Tibial nerve (tissue), 3 donors: ENCODE results near the gene COL6A5.
"Not testable (repeated sequence)": the region's sequence is repeated elsewhere in the genome, so short reads cannot be mapped to it uniquely, and the experiment has no call there.

Source experiments
- POLR2A ChIP-seq, 2 donors: fragments of 450-650 bp; IDR thresholded peaks; one replicate each; pipeline ENCODE4 v1.6.1; 2017; ENCODE audit warnings: antibody characterized with exemption in 2 of 2, mild to moderate bottlenecking in 2 of 2, moderate library complexity in 2 of 2
- TF ChIP-seq, protein P1 (sequence below), 5 experiments: fragments of 200-600 bp in 3 of 5; fragments of 450-650 bp in 2 of 5; sonication (generic) in 3 of 5; IDR thresholded peaks; one replicate each; pipeline ENCODE4 v1.5.1; 2016 to 2019; ENCODE audit warnings: antibody characterized with exemption in 5 of 5, mild to moderate bottlenecking in 3 of 5, moderate library complexity in 2 of 5

DNA sequence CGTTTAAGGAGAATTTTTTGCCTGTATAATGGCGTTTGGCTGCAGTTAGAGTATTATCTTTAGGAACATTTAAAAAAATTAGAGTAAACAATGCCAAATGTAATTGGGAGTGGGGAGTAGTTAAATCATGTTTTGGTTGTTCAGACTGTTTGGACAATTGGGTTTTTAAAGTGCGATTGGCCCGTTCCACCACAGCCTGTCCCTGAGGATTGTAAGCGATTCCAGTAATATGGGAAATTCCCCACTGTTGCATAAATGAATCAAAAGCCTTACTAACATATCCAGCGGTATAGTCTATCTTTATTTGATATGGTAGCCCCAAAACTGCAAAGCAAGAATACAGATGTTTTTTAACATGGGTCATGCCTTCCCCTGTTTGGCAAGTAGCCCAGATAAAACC is 101.4 kb downstream of the COL6A5 start:
- not testable (repeated sequence) for TF ChIP-seq POLR2A (IDR thresholded peaks at IDR 0.05)
- TF ChIP-seq, protein P1, sequence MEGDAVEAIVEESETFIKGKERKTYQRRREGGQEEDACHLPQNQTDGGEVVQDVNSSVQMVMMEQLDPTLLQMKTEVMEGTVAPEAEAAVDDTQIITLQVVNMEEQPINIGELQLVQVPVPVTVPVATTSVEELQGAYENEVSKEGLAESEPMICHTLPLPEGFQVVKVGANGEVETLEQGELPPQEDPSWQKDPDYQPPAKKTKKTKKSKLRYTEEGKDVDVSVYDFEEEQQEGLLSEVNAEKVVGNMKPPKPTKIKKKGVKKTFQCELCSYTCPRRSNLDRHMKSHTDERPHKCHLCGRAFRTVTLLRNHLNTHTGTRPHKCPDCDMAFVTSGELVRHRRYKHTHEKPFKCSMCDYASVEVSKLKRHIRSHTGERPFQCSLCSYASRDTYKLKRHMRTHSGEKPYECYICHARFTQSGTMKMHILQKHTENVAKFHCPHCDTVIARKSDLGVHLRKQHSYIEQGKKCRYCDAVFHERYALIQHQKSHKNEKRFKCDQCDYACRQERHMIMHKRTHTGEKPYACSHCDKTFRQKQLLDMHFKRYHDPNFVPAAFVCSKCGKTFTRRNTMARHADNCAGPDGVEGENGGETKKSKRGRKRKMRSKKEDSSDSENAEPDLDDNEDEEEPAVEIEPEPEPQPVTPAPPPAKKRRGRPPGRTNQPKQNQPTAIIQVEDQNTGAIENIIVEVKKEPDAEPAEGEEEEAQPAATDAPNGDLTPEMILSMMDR (IDR thresholded peaks at IDR 0.05), result not testable (repeated sequence)
